HepG2 (cell line): ENCODE data around the gene CALML6. TPM values are rescaled to one million over a fixed set of nuclear protein-coding genes. Genes with fewer than 3 reads are reported as not detected.

Experiments
- ATAC-seq: fragments of 200-7000 bp; cut with Tn5 transposase; 3 replicates; pipeline ENCODE4 v1.9.1; 2020; ENCODE audit warnings: mild to moderate bottlenecking, moderate library complexity
- BruUV-seq: library from RNA; stranded (reverse); fragments of 400-500 nt; replicated peaks from 2 replicates; lab custom pipeline; 2021; lab: Mats Ljungman, UMichigan
- CTCF ChIA-PET: fragments of 300-600 bp; formaldehyde crosslinking; extraction: SDS; loops from one replicate; lab custom pipeline; 2021; ENCODE audit warnings: low total read pairs, inconsistent platforms, low intra/inter-chr PET ratio; lab: Yijun Ruan, JAX
- POLR2A ChIA-PET: fragments of 350-600 bp; sonication (Branson Sonifier 250); formaldehyde crosslinking; loops from one replicate; lab custom pipeline; 2020; ENCODE audit warnings: antibody characterized with exemption, inconsistent platforms; lab: Yijun Ruan, JAX
- DNase-seq: peaks from one replicate; pipeline ENCODE4 v3.0.0-alpha.2; 2015; ENCODE audit warnings: low spot score
- FAIRE-seq: peaks from 3 replicates; lab custom pipeline; 2011; peaks lifted over from hg19 to GRCh38; lab: Jason Lieb, UNC
- H2AFZ ChIP-seq: one replicate; pipeline ENCODE4 v1.6.1; 2011; ENCODE audit warnings: low read length, inconsistent platforms
- H3K27ac ChIP-seq: fragments of 300-600 bp; 3 replicates; pipeline ENCODE4 v1.8.0; 2011; ENCODE audit warnings: mixed run types, mild to moderate bottlenecking, mixed read lengths, low read length, inconsistent platforms; ENCODE audit not compliant: insufficient read depth; ENCODE audit errors: extremely low read length
- H3K27me3 ChIP-seq, 2 experiments: fragments of 200-600 bp in 1 of 2; 2 replicates in 1 of 2; 3 replicates in 1 of 2; pipeline versions ENCODE4 v1.6.0 to v1.8.0; 2011; ENCODE audit warnings: low read length in 2 of 2, mild to moderate bottlenecking in 2 of 2, moderate library complexity in 2 of 2, inconsistent platforms in 1 of 2; ENCODE audit not compliant: insufficient read depth in 2 of 2, control insufficient read depth in 1 of 2
- H3K36me3 ChIP-seq, 2 experiments: fragments of 200-600 bp in 1 of 2; replicated peaks in 1 of 2; 2 replicates in 1 of 2; 3 replicates in 1 of 2; pipeline versions ENCODE4 v1.5.1 to v1.8.0; 2011; ENCODE audit warnings: low read length in 2 of 2, inconsistent platforms in 1 of 2; ENCODE audit not compliant: insufficient read depth in 2 of 2, control insufficient read depth in 1 of 2
- H3K4me1 ChIP-seq: 2 replicates; pipeline ENCODE4 v1.5.1; 2012; ENCODE audit warnings: low read length, inconsistent platforms; ENCODE audit not compliant: insufficient read depth
- H3K4me2 ChIP-seq: 2 replicates; pipeline ENCODE4 v1.6.0; 2011; ENCODE audit warnings: low read depth, low read length, inconsistent platforms
- H3K4me3 ChIP-seq, 3 experiments: fragments of 200-600 bp in 1 of 3; sonication (generic), shearing (Covaris generic) in 1 of 3; replicated peaks in 1 of 3; 2 replicates each; pipeline ENCODE4 v1.5.1; 2011 to 2016; ENCODE audit warnings: low read length in 3 of 3, inconsistent platforms in 2 of 3, low read depth in 2 of 3, mild to moderate bottlenecking in 2 of 3, control low read depth in 1 of 3, mixed read lengths in 1 of 3; ENCODE audit not compliant: insufficient read depth in 1 of 3
- H3K79me2 ChIP-seq: one replicate; pipeline ENCODE4 v1.6.1; 2011; ENCODE audit warnings: low read length, inconsistent platforms; ENCODE audit not compliant: insufficient read depth
- H3K9ac ChIP-seq: 2 replicates; pipeline ENCODE4 v1.6.0; 2011; ENCODE audit warnings: mild to moderate bottlenecking, low read depth, low read length, inconsistent platforms; ENCODE audit not compliant: insufficient read depth
- H3K9me3 ChIP-seq: 2 replicates; pipeline ENCODE4 v1.5.1; 2012; ENCODE audit warnings: mild to moderate bottlenecking, low read length
- H4K20me1 ChIP-seq: 2 replicates; pipeline ENCODE4 v1.6.0; 2011; ENCODE audit warnings: inconsistent platforms, mild to moderate bottlenecking, low read length, moderate library complexity; ENCODE audit not compliant: insufficient read depth
- DNMT3B ChIP-seq: conservative IDR thresholded peaks from 2 replicates; pipeline ENCODE4 v1.6.1; 2016; ENCODE audit warnings: missing biosample characterization, control low read depth
- DRAP1 ChIP-seq: IDR thresholded peaks from 2 replicates; pipeline ENCODE4 v1.6.1; 2016; ENCODE audit warnings: missing genetic modification reagents, missing compliant biosample characterization
- ETV5 ChIP-seq: IDR thresholded peaks from 2 replicates; pipeline ENCODE4 v1.6.1; 2018; ENCODE audit warnings: missing biosample characterization, missing genetic modification reagents, inconsistent platforms, borderline replicate concordance
- FOXA3 ChIP-seq: IDR thresholded peaks from 2 replicates; pipeline ENCODE4 v1.6.1; 2016; ENCODE audit warnings: missing genetic modification reagents, missing compliant biosample characterization
- HDAC2 ChIP-seq: sonication (generic); formaldehyde crosslinking; IDR thresholded peaks from 2 replicates; pipeline ENCODE4 v1.4.0; 2020; ENCODE audit warnings: missing genetic modification reagents
- HNF1B ChIP-seq: sonication (generic); formaldehyde crosslinking; IDR thresholded peaks from 2 replicates; pipeline ENCODE4 v1.5.1; 2020; ENCODE audit warnings: mild to moderate bottlenecking, moderate library complexity, missing genetic modification reagents
- MAFG ChIP-seq: sonication (generic); formaldehyde crosslinking; IDR thresholded peaks from 2 replicates; pipeline ENCODE4 v1.5.1; 2020; ENCODE audit warnings: mild to moderate bottlenecking, missing genetic modification reagents
- MAX ChIP-seq: IDR thresholded peaks from 2 replicates; pipeline ENCODE4 v1.6.1; 2012; ENCODE audit warnings: inconsistent platforms
- MED8 ChIP-seq: sonication (generic); formaldehyde crosslinking; IDR thresholded peaks from 2 replicates; pipeline ENCODE4 v1.8.1; 2023; ENCODE audit warnings: mild to moderate bottlenecking, missing genetic modification reagents; ENCODE audit not compliant: insufficient replicate concordance
- MLXIP ChIP-seq: sonication (generic); formaldehyde crosslinking; IDR thresholded peaks from 2 replicates; pipeline ENCODE4 v1.9.0; 2021; ENCODE audit warnings: missing genetic modification reagents, borderline replicate concordance
- NFE2 ChIP-seq: sonication (generic); formaldehyde crosslinking; IDR thresholded peaks from 2 replicates; pipeline ENCODE4 v1.4.0; 2020; ENCODE audit warnings: missing genetic modification reagents
- NFRKB ChIP-seq: fragments of 450-650 bp; IDR thresholded peaks from 2 replicates; pipeline ENCODE4 v1.6.1; 2017
- POLR2AphosphoS5 ChIP-seq: IDR thresholded peaks from 2 replicates; pipeline ENCODE4 v1.6.1; 2012; ENCODE audit warnings: low read depth, low read length
- RFX1 ChIP-seq: fragments of 450-650 bp; IDR thresholded peaks from 2 replicates; pipeline ENCODE4 v1.6.1; 2017
- SNAI1 ChIP-seq: sonication (generic); formaldehyde crosslinking; IDR thresholded peaks from 2 replicates; pipeline ENCODE4 v1.5.0; 2020; ENCODE audit warnings: mild to moderate bottlenecking, missing genetic modification reagents, borderline replicate concordance
- ZNF263 ChIP-seq: sonication (generic); formaldehyde crosslinking; IDR thresholded peaks from 2 replicates; pipeline ENCODE4 v1.4.0; 2020; ENCODE audit warnings: missing genetic modification reagents
- ZNF674 ChIP-seq: sonication (generic); formaldehyde crosslinking; IDR thresholded peaks from 2 replicates; pipeline ENCODE4 v1.5.0; 2020; ENCODE audit warnings: low read depth, mild to moderate bottlenecking, missing genetic modification reagents
- ZSCAN5A ChIP-seq: sonication (generic); formaldehyde crosslinking; IDR thresholded peaks from 2 replicates; pipeline ENCODE4 v1.8.0; 2022; ENCODE audit warnings: mild to moderate bottlenecking, missing genetic modification reagents, borderline replicate concordance
- whole genome bisulfite sequencing: methylation state at CpG from one replicate; pipeline ENCODE4 v1.1.6; 2017; ENCODE audit warnings: low lambda C conversion rate; 5-methylcytosine and 5-hydroxymethylcytosine counted together
- in situ Hi-C: cut with HindIII; loops from 2 replicates; pipeline ENCODE4 v1.10.0; 2017; ENCODE audit warnings: low pct_unique_long_range_greater_than_20kb; ENCODE audit not compliant: extremely low pct_ligation_motif_present
- intact Hi-C: fragments of 100-400 bp; cut with micrococcal nuclease; formaldehyde crosslinking; loops from one replicate; pipeline ENCODE4 v1.10.0; 2022; ENCODE audit not compliant: unreplicated experiment
- polyA plus RNA-seq, 8 experiments: library from polyadenylated mRNA; depleted of rRNA in 3 of 8; stranded (reverse) in 7 of 8; unstranded in 1 of 8; fragments of >200 nt; fragmentation: Illumina TruSeq in 4 of 8; extraction: Trizol in 4 of 8; gene quantifications; 2 replicates each; pipeline versions ENCODE4 v1.2.1 to v1.2.3, GENCODE V29; 2011 to 2016; ENCODE audit warnings: low read depth in 4 of 8, missing spikeins in 1 of 8, mixed read lengths in 1 of 8; ENCODE audit not compliant: insufficient read depth in 1 of 8
- total RNA-seq, 5 experiments: library from RNA; depleted of rRNA; stranded (reverse); fragments of >200 nt; fragmentation: Illumina TruSeq; extraction: Trizol; gene quantifications; 2 replicates each; pipeline ENCODE4 v1.2.3, GENCODE V29; 2016; ENCODE audit warnings: low read depth in 1 of 5

CALML6 gene
- total and polyA plus RNA-seq, 2 of the 13 experiments (the other 11 are each of a cell fraction or from before 2014, with no cell fraction given): 0.11 to 0.12 TPM

GRCh38 chr1:1963570-1963969 lies 48.5 kb downstream of the CALML6 start:
- in situ Hi-C loops: loop anchor here (5.0 kb wide), 1 partner anchor 84 kb away; no protein-coding TSS in a partner anchor
- 6% methylated on average over 16 of the region's 17 CpGs for WGBS
- H3K4me1 ChIP-seq: peaks cover 55% of the 10 kb centered on the region
- ChIA-PET CTCF (no interaction called here), POLR2A (no interaction called here)
- no peaks in the 10 kb centered on the region for H3K9me3 ChIP-seq
- peak; percentile 39 for ATAC-seq
- no peaks in the 10 kb centered on the region for H3K36me3 ChIP-seq
- FAIRE-seq: no peak
- no peaks in the 10 kb centered on the region for H4K20me1 ChIP-seq
- no peak overlapping the region for H2AFZ ChIP-seq
- intact Hi-C loops: loop anchor here (5.0 kb wide), 1 partner anchor 84 kb away; no protein-coding TSS in a partner anchor
- BruUV-seq: no TSS peak
- peaks cover 7 to 75% of the 10 kb centered on the region in 2 experiments; a peak in 4 of 5 replicates for H3K27me3 ChIP-seq
- peak overlapping the region; percentile 43; the same call in 1 of the 2 replicates for H3K4me2 ChIP-seq
- no peak overlapping the region for H3K27ac ChIP-seq
- H3K9ac ChIP-seq: no peak overlapping the region
- H3K4me3 ChIP-seq: peak overlapping the region in 1 of 3 experiments; percentile 19; a peak in 1 of 6 replicates
- no peak for DNase-seq
- H3K79me2 ChIP-seq: no peaks in the 10 kb centered on the region
- TF ChIP-seq POLR2AphosphoS5: no peak
- TF ChIP-seq ETV5 (CRISPR knock-in tag): peak; percentile 42; the same call in 1 of the 2 replicates
- TF ChIP-seq DNMT3B (CRISPR knock-in tag): no peak
- TF ChIP-seq ZNF674: no peak
- TF ChIP-seq FOXA3 (CRISPR knock-in tag): peak; percentile 38; the same call in 1 of the 2 replicates
- TF ChIP-seq SNAI1: no peak
- TF ChIP-seq RFX1: no peak
- no peak for TF ChIP-seq NFRKB
- peak; percentile 96 for TF ChIP-seq ZNF263
- TF ChIP-seq DRAP1 (CRISPR knock-in tag): no peak
- no peak for TF ChIP-seq NFE2 (CRISPR knock-in tag)
- TF ChIP-seq HDAC2 (CRISPR knock-in tag): peak; percentile 46; the same call in 1 of the 2 replicates
- TF ChIP-seq ZSCAN5A: no peak
- peak; percentile 25; the same call in 1 of the 2 replicates for TF ChIP-seq HNF1B
- no peak for TF ChIP-seq MLXIP
- TF ChIP-seq MED8: no peak
- TF ChIP-seq MAFG (CRISPR knock-in tag): no peak
- TF ChIP-seq MAX: 0 out of 2 replicates have a peak, but pooled peaks have one; percentile 17
